Measurements from ENCODE around the gene PITPNC1.
"Not testable (repeated sequence)": the region's sequence is repeated elsewhere in the genome, so short reads cannot be mapped to it uniquely, and the experiment has no call there.

PITPNC1 gene

GRCh38 chr17:67636834-67637520, 259.9 kb downstream of the PITPNC1 start:
- Histone ChIP-seq H3K36me3 (ENCODE audit: control insufficient read depth in 1 of 2, insufficient read depth in 2 of 2, low read length in 2 of 2) (peaks cover 3 to 6% of the 10 kb centered on the region in 2 donors), H3K4me3 (ENCODE audit: low read depth in 1 of 2, low read length in 2 of 2) (no peak overlapping the region), H3K4me1 (ENCODE audit: control insufficient read depth in 1 of 2, insufficient read depth in 2 of 2, low read length in 2 of 2) (peaks cover 0 to 6% of the 10 kb centered on the region in 2 donors), H3K9me3 (ENCODE audit: control insufficient read depth in 1 of 2, low read length in 2 of 2) (no peaks in the 10 kb centered on the region), H3K27ac (ENCODE audit: low read length) (no peak overlapping the region), H3K27me3 (ENCODE audit: low read depth, low read length) (no peaks in the 10 kb centered on the region)

- Histone ChIP-seq H3K9me3 (ENCODE audit: control insufficient read depth in 1 of 2, low read length in 2 of 2) (no peaks in the 10 kb centered on the region), H3K4me1 (ENCODE audit: control insufficient read depth in 1 of 2, insufficient read depth in 2 of 2, low read length in 2 of 2) (peaks cover 0 to 6% of the 10 kb centered on the region in 2 donors), H3K4me3 (ENCODE audit: low read depth in 1 of 2, low read length in 2 of 2) (no peak overlapping the region), H3K27me3 (ENCODE audit: low read depth, low read length) (no peaks in the 10 kb centered on the region), H3K27ac (ENCODE audit: low read length) (no peak overlapping the region), H3K36me3 (ENCODE audit: control insufficient read depth in 1 of 2, insufficient read depth in 2 of 2, low read length in 2 of 2) (peaks cover 0 to 3% of the 10 kb centered on the region in 2 donors)
Observed at GRCh38 chr17:67637901-67638641, 261.0 kb downstream of the PITPNC1 start.

GRCh38 chr17:67638871-67639270, 261.8 kb downstream of the PITPNC1 start:
- Histone ChIP-seq H3K27me3 (ENCODE audit: low read depth, low read length) (no peaks in the 10 kb centered on the region), H3K9me3 (ENCODE audit: control insufficient read depth in 1 of 2, low read length in 2 of 2) (no peaks in the 10 kb centered on the region), H3K4me3 (ENCODE audit: low read depth in 1 of 2, low read length in 2 of 2) (no peak overlapping the region), H3K4me1 (ENCODE audit: control insufficient read depth in 1 of 2, insufficient read depth in 2 of 2, low read length in 2 of 2) (peaks cover 0 to 6% of the 10 kb centered on the region in 2 donors), H3K27ac (ENCODE audit: low read length) (no peak overlapping the region), H3K36me3 (ENCODE audit: control insufficient read depth in 1 of 2, insufficient read depth in 2 of 2, low read length in 2 of 2) (no peaks in the 10 kb centered on the region)

- H3K27me3 ChIP-seq (ENCODE audit: low read depth, low read length): no peaks in the 10 kb centered on the region
- H3K4me1 ChIP-seq (ENCODE audit: control insufficient read depth in 1 of 2, insufficient read depth in 2 of 2, low read length in 2 of 2): peaks cover 0 to 6% of the 10 kb centered on the region in 2 donors
- H3K36me3 ChIP-seq (ENCODE audit: control insufficient read depth in 1 of 2, insufficient read depth in 2 of 2, low read length in 2 of 2): no peaks in the 10 kb centered on the region
- H3K27ac ChIP-seq (ENCODE audit: low read length): no peak overlapping the region
- H3K9me3 ChIP-seq (ENCODE audit: control insufficient read depth in 1 of 2, low read length in 2 of 2): no peaks in the 10 kb centered on the region
- no peak overlapping the region for H3K4me3 ChIP-seq (ENCODE audit: low read depth in 1 of 2, low read length in 2 of 2)
Observed at GRCh38 chr17:67639555-67639954, 262.5 kb downstream of the PITPNC1 start.

GRCh38 chr17:67639979-67640378, 262.9 kb downstream of the PITPNC1 start:
- Histone ChIP-seq H3K4me3 (ENCODE audit: low read depth in 1 of 2, low read length in 2 of 2) (no peak overlapping the region), H3K27ac (ENCODE audit: low read length) (no peak overlapping the region), H3K36me3 (ENCODE audit: control insufficient read depth in 1 of 2, insufficient read depth in 2 of 2, low read length in 2 of 2) (no peaks in the 10 kb centered on the region), H3K27me3 (ENCODE audit: low read depth, low read length) (no peaks in the 10 kb centered on the region), H3K4me1 (ENCODE audit: control insufficient read depth in 1 of 2, insufficient read depth in 2 of 2, low read length in 2 of 2) (peaks cover 0 to 6% of the 10 kb centered on the region in 2 donors), H3K9me3 (ENCODE audit: control insufficient read depth in 1 of 2, low read length in 2 of 2) (no peaks in the 10 kb centered on the region)

- peaks cover 0 to 6% of the 10 kb centered on the region in 2 donors for H3K4me1 ChIP-seq (ENCODE audit: control insufficient read depth in 1 of 2, insufficient read depth in 2 of 2, low read length in 2 of 2)
- H3K36me3 ChIP-seq (ENCODE audit: control insufficient read depth in 1 of 2, insufficient read depth in 2 of 2, low read length in 2 of 2): no peaks in the 10 kb centered on the region
- no peak overlapping the region for H3K4me3 ChIP-seq (ENCODE audit: low read depth in 1 of 2, low read length in 2 of 2)
- no peaks in the 10 kb centered on the region for H3K27me3 ChIP-seq (ENCODE audit: low read depth, low read length)
- no peak overlapping the region for H3K27ac ChIP-seq (ENCODE audit: low read length)
- H3K9me3 ChIP-seq (ENCODE audit: control insufficient read depth in 1 of 2, low read length in 2 of 2): no peaks in the 10 kb centered on the region
Observed at GRCh38 chr17:67642488-67642887, 265.4 kb downstream of the PITPNC1 start.

GRCh38 chr17:67644061-67644460, 267.0 kb downstream of the PITPNC1 start:
- Histone ChIP-seq H3K4me3 (ENCODE audit: low read depth in 1 of 2, low read length in 2 of 2) (no peak overlapping the region), H3K27ac (ENCODE audit: low read length) (no peak overlapping the region), H3K9me3 (ENCODE audit: control insufficient read depth in 1 of 2, low read length in 2 of 2) (no peaks in the 10 kb centered on the region), H3K4me1 (ENCODE audit: control insufficient read depth in 1 of 2, insufficient read depth in 2 of 2, low read length in 2 of 2) (no peaks in the 10 kb centered on the region), H3K27me3 (ENCODE audit: low read depth, low read length) (no peaks in the 10 kb centered on the region), H3K36me3 (ENCODE audit: control insufficient read depth in 1 of 2, insufficient read depth in 2 of 2, low read length in 2 of 2) (no peaks in the 10 kb centered on the region)

GRCh38 chr17:67645195-67645594, 268.1 kb downstream of the PITPNC1 start:
- H3K27me3 ChIP-seq (ENCODE audit: low read depth, low read length); H3K9me3 ChIP-seq (ENCODE audit: control insufficient read depth in 1 of 2, low read length in 2 of 2); H3K4me1 ChIP-seq (ENCODE audit: control insufficient read depth in 1 of 2, insufficient read depth in 2 of 2, low read length in 2 of 2); H3K27ac ChIP-seq (ENCODE audit: low read length); H3K36me3 ChIP-seq (ENCODE audit: control insufficient read depth in 1 of 2, insufficient read depth in 2 of 2, low read length in 2 of 2); H3K4me3 ChIP-seq (ENCODE audit: low read depth in 1 of 2, low read length in 2 of 2): not testable (repeated sequence)

- no peak overlapping the region for H3K4me3 ChIP-seq (ENCODE audit: low read depth in 1 of 2, low read length in 2 of 2)
- no peaks in the 10 kb centered on the region for H3K36me3 ChIP-seq (ENCODE audit: control insufficient read depth in 1 of 2, insufficient read depth in 2 of 2, low read length in 2 of 2)
- H3K4me1 ChIP-seq (ENCODE audit: control insufficient read depth in 1 of 2, insufficient read depth in 2 of 2, low read length in 2 of 2): no peaks in the 10 kb centered on the region
- H3K27me3 ChIP-seq (ENCODE audit: low read depth, low read length): no peaks in the 10 kb centered on the region
- H3K27ac ChIP-seq (ENCODE audit: low read length): no peak overlapping the region
- no peaks in the 10 kb centered on the region for H3K9me3 ChIP-seq (ENCODE audit: control insufficient read depth in 1 of 2, low read length in 2 of 2)
Observed at GRCh38 chr17:67646472-67646871, 269.4 kb downstream of the PITPNC1 start.

DNA sequence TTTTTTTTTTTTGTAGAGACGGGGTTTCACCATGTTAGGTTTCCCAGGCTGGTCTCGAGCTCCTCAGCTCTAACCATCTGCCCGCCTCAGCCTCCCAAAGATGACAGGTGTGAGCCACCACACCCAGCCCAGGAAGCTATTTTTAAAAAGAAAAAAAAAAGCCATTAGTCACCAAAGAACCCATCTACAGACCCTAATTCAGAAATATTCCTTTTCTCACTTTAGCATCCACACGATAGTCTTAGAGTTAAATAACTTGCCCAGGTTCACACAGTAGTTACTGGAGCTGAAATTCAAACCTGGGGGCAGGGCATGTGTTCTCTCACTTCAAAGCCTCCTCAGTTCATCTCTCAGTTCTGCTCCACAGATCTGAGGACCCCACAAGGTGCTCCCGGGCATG, 270.4 kb downstream of the PITPNC1 start:
- no peaks in the 10 kb centered on the region for H3K9me3 ChIP-seq (ENCODE audit: control insufficient read depth in 1 of 2, low read length in 2 of 2)
- H3K4me3 ChIP-seq (ENCODE audit: low read depth in 1 of 2, low read length in 2 of 2): no peak overlapping the region
- H3K36me3 ChIP-seq (ENCODE audit: control insufficient read depth in 1 of 2, insufficient read depth in 2 of 2, low read length in 2 of 2): no peaks in the 10 kb centered on the region
- H3K4me1 ChIP-seq (ENCODE audit: control insufficient read depth in 1 of 2, insufficient read depth in 2 of 2, low read length in 2 of 2): no peaks in the 10 kb centered on the region
- H3K27me3 ChIP-seq (ENCODE audit: low read depth, low read length): no peaks in the 10 kb centered on the region
- H3K27ac ChIP-seq (ENCODE audit: low read length): no peak overlapping the region

- Histone ChIP-seq H3K9me3 (ENCODE audit: control insufficient read depth in 1 of 2, low read length in 2 of 2) (no peaks in the 10 kb centered on the region), H3K36me3 (ENCODE audit: control insufficient read depth in 1 of 2, insufficient read depth in 2 of 2, low read length in 2 of 2) (no peaks in the 10 kb centered on the region), H3K27me3 (ENCODE audit: low read depth, low read length) (no peaks in the 10 kb centered on the region), H3K4me1 (ENCODE audit: control insufficient read depth in 1 of 2, insufficient read depth in 2 of 2, low read length in 2 of 2) (no peaks in the 10 kb centered on the region), H3K4me3 (ENCODE audit: low read depth in 1 of 2, low read length in 2 of 2) (no peak overlapping the region), H3K27ac (ENCODE audit: low read length) (no peak overlapping the region)
Observed at GRCh38 chr17:67648032-67648905, 271.2 kb downstream of the PITPNC1 start.

All from muscle layer of duodenum (tissue), 2 donors.